GM19328 (cell line): ENCODE measurements around the gene CTDP1.

ENCODE experiments used
- ATAC-seq: cut with Tn5 transposase; IDR thresholded peaks from one replicate; pipeline ENCODE4 v1.9.1; 2021; ENCODE audit warnings: mild to moderate bottlenecking, moderate library complexity; ENCODE audit not compliant: unreplicated experiment

CTDP1 gene

GRCh38 chr18:79644006-79644665 is 35.5 kb upstream of the CTDP1 start:
- ATAC-seq: peak; percentile 47

DNA sequence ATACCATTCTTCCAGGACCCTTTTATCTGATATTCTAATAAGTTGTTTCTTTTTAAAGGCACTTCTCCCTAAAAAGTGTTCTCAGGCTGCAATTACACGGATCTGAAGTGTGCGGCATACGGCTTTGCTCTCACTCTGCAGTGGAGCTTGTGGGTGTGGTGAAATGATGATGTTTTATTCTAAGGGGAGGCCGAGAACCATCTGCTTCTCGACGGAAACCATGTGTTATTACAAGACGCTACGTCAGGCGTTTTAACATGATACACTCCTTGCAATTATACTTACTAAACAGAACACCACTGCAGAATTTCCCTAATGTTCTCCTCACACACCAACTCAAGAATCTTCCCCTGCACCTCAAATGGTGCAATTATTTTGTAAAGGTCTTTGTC is 34.9 kb upstream of the CTDP1 start:
- no peak for ATAC-seq

- no peak for ATAC-seq
Observed at GRCh38 chr18:79645291-79645983, 34.2 kb upstream of the CTDP1 start.

- no peak for ATAC-seq
Observed at GRCh38 chr18:79647307-79647706, 32.3 kb upstream of the CTDP1 start.

DNA sequence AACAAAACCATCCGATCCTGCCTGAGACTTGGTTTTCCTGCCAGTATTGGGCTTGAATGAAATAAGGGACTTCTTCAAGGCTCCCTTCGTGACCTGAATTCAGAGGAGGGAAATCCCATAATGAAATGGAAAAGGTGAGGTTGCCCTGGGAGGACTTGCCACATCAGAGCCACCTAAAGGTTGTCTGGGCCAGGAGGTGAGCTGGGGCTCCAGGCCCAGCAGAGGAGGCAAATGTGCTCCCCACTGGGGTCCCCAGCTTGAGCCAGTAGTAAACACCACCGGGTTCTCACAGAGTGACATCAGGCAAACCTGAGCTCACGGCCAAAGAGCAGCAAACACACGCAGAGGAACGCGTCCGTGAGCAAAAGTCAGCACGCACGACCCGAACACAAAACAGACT is 28.6 kb upstream of the CTDP1 start:
- no peak for ATAC-seq

GRCh38 chr18:79657342-79657996 is 22.1 kb upstream of the CTDP1 start:
- ATAC-seq: no peak

- no peak for ATAC-seq
Observed at GRCh38 chr18:79658366-79658765, 21.2 kb upstream of the CTDP1 start.

DNA sequence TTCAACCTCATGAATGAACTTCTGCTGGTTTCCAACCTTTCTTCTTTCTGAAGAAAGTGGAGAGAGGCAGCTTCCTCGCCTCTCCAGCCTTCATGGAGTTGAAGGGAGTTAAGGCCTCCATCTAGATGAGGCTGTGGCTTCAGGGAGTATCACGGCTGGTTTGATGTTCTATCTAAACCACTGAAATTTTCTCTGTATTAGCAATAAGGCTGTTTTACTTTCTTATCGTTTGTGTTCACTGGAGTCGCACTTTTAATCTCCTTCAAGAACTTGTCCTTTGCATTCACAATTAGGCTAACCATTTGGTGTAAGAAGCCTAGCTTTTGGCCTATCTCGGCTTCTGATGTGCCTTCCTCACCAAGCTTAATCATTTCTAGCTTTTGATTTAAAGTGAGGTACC is 19.9 kb upstream of the CTDP1 start:
- ATAC-seq: no peak

DNA sequence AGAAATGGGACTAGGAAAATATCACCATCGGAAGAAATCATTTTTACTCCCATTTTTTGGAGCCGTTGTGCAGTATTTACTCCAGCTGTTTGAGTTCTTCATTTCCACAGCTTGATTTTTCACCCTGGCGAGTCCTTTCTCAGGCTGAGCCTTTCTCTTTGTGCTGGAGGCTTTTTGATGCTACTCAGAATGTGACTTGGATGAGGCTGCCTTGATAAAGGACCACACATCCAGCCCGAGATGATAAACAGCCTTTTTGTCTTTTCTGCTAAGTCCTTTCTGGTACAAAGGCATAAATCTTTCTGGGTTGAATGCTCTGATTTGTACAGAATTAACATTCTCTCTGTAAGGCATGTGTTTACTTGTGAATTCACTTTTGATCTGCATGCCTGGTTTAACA is 17.6 kb upstream of the CTDP1 start:
- no peak for ATAC-seq

DNA sequence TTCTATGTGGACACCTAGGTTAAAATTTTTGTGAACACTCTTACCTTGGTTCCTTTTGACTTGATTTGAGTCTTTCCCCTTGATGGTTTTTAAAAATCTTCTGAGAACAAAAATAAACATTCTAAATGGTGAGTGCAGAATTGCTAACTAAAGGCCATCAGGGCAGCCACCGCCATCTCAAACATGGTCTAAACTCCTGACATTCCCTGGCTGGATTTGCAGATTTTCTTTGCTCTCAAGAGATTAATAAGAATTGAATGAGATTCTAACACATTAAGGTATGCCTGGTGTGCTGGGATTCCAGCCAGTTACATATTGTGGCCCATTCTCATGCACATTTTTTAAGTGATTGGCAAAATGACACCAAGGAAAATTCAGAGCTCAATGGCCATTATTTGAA is 17.2 kb upstream of the CTDP1 start:
- ATAC-seq: no peak

- ATAC-seq: no peak
Observed at GRCh38 chr18:79664525-79665125, 15.0 kb upstream of the CTDP1 start.

GRCh38 chr18:79668203-79668602 is 11.4 kb upstream of the CTDP1 start:
- ATAC-seq: no peak

GRCh38 chr18:79672490-79673276 is 6.9 kb upstream of the CTDP1 start:
- no peak for ATAC-seq

- ATAC-seq: no peak
Observed at GRCh38 chr18:79677221-79677620, 2.4 kb upstream of the CTDP1 start.

GRCh38 chr18:79677840-79678239 is 1.8 kb upstream of the CTDP1 start:
- ATAC-seq: no peak

DNA sequence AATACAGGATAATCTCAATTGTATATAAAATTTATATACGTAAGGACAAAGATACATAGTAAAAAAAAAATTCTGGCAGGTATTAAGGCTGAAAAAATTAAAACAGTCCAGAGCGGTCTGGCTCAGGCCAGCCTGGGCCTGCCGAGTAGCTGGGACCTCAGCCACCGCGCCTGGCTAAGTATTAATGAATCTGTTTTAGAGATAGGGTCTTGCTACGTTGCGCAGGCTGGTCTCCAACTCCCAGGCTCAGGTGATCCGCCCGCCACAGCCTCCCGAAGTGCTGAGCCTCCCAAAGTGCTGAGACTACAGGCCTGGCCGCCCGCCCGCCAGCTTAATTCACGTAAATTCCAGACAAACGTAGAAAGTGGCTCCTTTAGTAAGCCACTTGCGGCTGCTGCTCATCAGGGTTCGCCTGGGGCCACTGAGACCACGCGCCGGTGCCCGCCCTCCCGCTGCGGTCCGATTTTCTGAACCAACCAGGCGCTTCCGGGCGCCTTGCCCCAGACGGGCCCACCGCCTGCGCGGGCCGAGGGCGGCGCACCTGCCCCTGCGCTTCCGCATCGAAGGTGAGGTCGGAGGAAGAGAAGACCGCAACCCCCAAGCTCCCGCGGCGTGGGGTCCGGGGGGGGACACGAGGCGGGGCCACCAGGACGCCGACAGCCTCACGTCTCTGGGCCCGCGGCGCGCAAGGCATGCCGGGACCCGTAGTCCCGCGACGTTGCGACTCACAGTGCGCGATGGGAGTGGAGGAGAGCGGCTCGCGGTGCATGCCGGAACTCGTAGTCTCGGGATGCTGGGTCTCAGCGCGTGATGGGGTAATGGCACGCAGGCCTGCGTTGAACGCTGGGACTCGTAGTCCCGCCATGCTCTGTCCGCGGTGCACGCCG is 695 bp upstream of the CTDP1 start:
- ATAC-seq: peak; percentile 93

DNA sequence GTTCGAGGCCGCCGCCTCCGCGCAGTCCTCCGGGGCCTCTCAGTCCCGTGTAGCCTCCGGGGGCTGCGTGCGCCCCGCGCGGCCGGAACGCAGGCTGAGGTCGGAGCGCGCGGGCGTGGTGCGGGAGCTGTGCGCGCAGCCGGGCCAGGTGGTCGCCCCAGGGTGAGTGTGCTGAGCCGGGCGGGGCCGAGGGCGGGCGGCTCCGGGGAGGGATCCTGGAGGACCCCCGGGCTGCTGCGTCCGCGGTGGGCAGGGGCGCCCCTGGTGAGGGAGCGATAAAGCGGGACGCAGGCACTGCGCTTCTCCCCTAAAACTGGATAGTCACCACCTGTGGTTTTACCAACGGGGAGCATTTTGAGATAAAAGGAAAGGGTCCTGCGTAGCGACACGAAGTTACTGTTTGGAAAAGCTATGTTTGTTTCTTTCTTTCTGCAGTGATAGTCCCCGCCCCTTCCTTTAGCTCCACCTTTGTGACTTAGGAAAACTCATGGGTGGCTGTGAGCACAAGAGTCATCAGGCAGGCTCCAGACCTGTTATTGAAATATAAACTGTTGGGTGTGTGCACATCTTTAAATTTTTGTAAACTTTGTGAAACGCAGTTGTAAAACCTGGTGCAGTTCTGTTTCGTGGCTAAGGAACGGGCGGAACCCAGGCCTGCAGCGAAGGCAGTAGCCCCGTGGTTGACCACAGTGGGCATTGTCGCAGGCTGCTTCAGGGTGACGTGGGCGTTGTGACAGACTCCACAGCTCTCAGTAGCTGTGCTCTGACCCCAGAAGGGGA is 687 bp downstream of the CTDP1 start:
- peak; percentile 0 for ATAC-seq

- no peak for ATAC-seq
Observed at GRCh38 chr18:79680891-79681339, 1.3 kb downstream of the CTDP1 start.
